ENCODE measurements around the gene MAD1L1.

- TF ChIP-seq POLR2A (IDR thresholded peaks at IDR 0.05), result no peak
- TF ChIP-seq CTCF (IDR thresholded peaks at IDR 0.05), result no peak
- no peak for TF ChIP-seq EP300 (IDR thresholded peaks at IDR 0.05)
- no peak for TF ChIP-seq POLR2AphosphoS5 (IDR thresholded peaks at IDR 0.05)
Measured at GRCh38 chr7:2059964-2060700, 172.6 kb downstream of the MAD1L1 start.
